ENCODE data around the gene LRRC8D. TPM values are rescaled to one million over a fixed set of nuclear protein-coding genes. Genes with fewer than 3 reads are reported as not detected.

LRRC8D gene
- total and polyA plus RNA-seq, 9 of the 15 experiments (the other 6 are each of a cell fraction or from before 2014, with no cell fraction given) = 3.4 to 53.9 (median 15.9) TPM

GRCh38 chr1:89896105-89896942 lies 75.5 kb downstream of the LRRC8D start (continued):
- TF ChIP-seq MGA (IDR thresholded peaks at IDR 0.05) = peak; percentile 57
- 0 out of 2 replicates have a peak, but pooled peaks have one; percentile 34 for TF ChIP-seq BACH1 (tag; IDR thresholded peaks at IDR 0.05)
- TF ChIP-seq CHD2 (IDR thresholded peaks at IDR 0.05; ENCODE audit: low read depth, low read length) = no peak
- TF ChIP-seq NR2F6 (CRISPR knock-in tag; IDR thresholded peaks at IDR 0.05) = no peak
- TF ChIP-seq TCFL5 (CRISPR knock-in tag; conservative IDR thresholded peaks at IDR 0.05) = no peak; the same call in 1 of the 2 replicates
- TF ChIP-seq ZBTB5 (IDR thresholded peaks at IDR 0.05) = no peak
- TF ChIP-seq, protein P1, sequence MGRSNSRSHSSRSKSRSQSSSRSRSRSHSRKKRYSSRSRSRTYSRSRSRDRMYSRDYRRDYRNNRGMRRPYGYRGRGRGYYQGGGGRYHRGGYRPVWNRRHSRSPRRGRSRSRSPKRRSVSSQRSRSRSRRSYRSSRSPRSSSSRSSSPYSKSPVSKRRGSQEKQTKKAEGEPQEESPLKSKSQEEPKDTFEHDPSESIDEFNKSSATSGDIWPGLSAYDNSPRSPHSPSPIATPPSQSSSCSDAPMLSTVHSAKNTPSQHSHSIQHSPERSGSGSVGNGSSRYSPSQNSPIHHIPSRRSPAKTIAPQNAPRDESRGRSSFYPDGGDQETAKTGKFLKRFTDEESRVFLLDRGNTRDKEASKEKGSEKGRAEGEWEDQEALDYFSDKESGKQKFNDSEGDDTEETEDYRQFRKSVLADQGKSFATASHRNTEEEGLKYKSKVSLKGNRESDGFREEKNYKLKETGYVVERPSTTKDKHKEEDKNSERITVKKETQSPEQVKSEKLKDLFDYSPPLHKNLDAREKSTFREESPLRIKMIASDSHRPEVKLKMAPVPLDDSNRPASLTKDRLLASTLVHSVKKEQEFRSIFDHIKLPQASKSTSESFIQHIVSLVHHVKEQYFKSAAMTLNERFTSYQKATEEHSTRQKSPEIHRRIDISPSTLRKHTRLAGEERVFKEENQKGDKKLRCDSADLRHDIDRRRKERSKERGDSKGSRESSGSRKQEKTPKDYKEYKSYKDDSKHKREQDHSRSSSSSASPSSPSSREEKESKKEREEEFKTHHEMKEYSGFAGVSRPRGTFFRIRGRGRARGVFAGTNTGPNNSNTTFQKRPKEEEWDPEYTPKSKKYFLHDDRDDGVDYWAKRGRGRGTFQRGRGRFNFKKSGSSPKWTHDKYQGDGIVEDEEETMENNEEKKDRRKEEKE (IDR thresholded peaks at IDR 0.05; ENCODE audit: borderline replicate concordance in 1 of 2, control insufficient read depth in 1 of 2, low read depth in 2 of 2, low read length in 1 of 2) = no peak
- peak; percentile 20; the same call in 1 of the 2 replicates for TF ChIP-seq TRIM28 (IDR thresholded peaks at IDR 0.05)
- no peak for TF ChIP-seq ZNF143 (CRISPR knock-in tag; IDR thresholded peaks at IDR 0.05)
- TF ChIP-seq DACH1 (IDR thresholded peaks at IDR 0.05; ENCODE audit: partially characterized antibody) = peak; percentile 9
